K562 (cell line): ENCODE results near the gene PPM1D. TPM values are rescaled to one million over a fixed set of nuclear protein-coding genes. Genes with fewer than 3 reads are reported as not detected.

ENCODE experiments used
- ARID2 ChIP-seq: fragments of 450-650 bp; IDR thresholded peaks from 2 replicates; pipeline ENCODE4 v1.6.1; 2017; ENCODE audit warnings: antibody characterized with exemption, mild to moderate bottlenecking
- BCOR ChIP-seq: fragments of 450-650 bp; IDR thresholded peaks from 2 replicates; pipeline ENCODE4 v1.6.1; 2016
- C11orf30 ChIP-seq: fragments of 450-650 bp; IDR thresholded peaks from 2 replicates; pipeline ENCODE4 v1.6.1; 2016; ENCODE audit warnings: low read depth, mild to moderate bottlenecking
- CBX2 ChIP-seq: fragments of 200-600 bp; sonication (generic); IDR thresholded peaks from one replicate; pipeline ENCODE4 v1.6.1; 2012; ENCODE audit warnings: mild to moderate bottlenecking, low read length, inconsistent platforms; ENCODE audit not compliant: insufficient read depth, poor library complexity, severe bottlenecking
- JUNB ChIP-seq: fragments of 450-650 bp; formaldehyde crosslinking; conservative IDR thresholded peaks from 2 replicates; pipeline ENCODE4 v1.4.0; 2020; ENCODE audit warnings: mild to moderate bottlenecking
- MTA1 ChIP-seq: fragments of 450-650 bp; IDR thresholded peaks from 2 replicates; pipeline ENCODE4 v1.6.1; 2017; ENCODE audit warnings: borderline replicate concordance
- NFIC ChIP-seq: fragments of 450-650 bp; IDR thresholded peaks from 2 replicates; pipeline ENCODE4 v1.6.1; 2017; ENCODE audit warnings: mild to moderate bottlenecking, inconsistent platforms
- NONO ChIP-seq, 2 experiments: fragments of 200-400 bp in 1 of 2; fragments of 450-650 bp in 1 of 2; formaldehyde crosslinking in 1 of 2; IDR thresholded peaks; 2 replicates each; pipeline ENCODE4 v1.6.1; 2017; ENCODE audit warnings: low read depth in 2 of 2, mild to moderate bottlenecking in 2 of 2, moderate library complexity in 2 of 2, low read length in 1 of 2
- PCBP1 ChIP-seq: fragments of 200-400 bp; formaldehyde crosslinking; IDR thresholded peaks from 2 replicates; pipeline ENCODE4 v1.6.1; 2018; ENCODE audit warnings: mild to moderate bottlenecking, low read depth, low read length; ENCODE audit not compliant: poor library complexity, severe bottlenecking
- RAD21 ChIP-seq, 2 experiments: fragments of 250-450 bp in 1 of 2; fragments of 450-650 bp in 1 of 2; sonication (Bioruptor Pico) in 1 of 2; formaldehyde crosslinking in 1 of 2; IDR thresholded peaks in 1 of 2; conservative IDR thresholded peaks in 1 of 2; 2 replicates each; pipeline versions ENCODE4 v1.4.0 to v1.8.0; 2020 to 2022; ENCODE audit warnings: mild to moderate bottlenecking in 2 of 2, moderate library complexity in 1 of 2
- RBFOX2 ChIP-seq: fragments of 200-400 bp; formaldehyde crosslinking; IDR thresholded peaks from 2 replicates; pipeline ENCODE4 v1.6.1; 2017; ENCODE audit warnings: low read depth, mild to moderate bottlenecking, low read length, moderate library complexity
- RNF2 ChIP-seq: sonication (generic); IDR thresholded peaks from 2 replicates; pipeline ENCODE4 v1.6.1; 2016
- SETDB1 ChIP-seq: IDR thresholded peaks from one replicate; pipeline ENCODE4 v1.6.1; 2012; ENCODE audit warnings: low read length, control low read depth, inconsistent platforms
- TAF15 ChIP-seq: fragments of 200-400 bp; formaldehyde crosslinking; IDR thresholded peaks from 2 replicates; pipeline ENCODE4 v1.6.1; 2017; ENCODE audit warnings: mild to moderate bottlenecking, low read depth, low read length, moderate library complexity
- TCFL5 ChIP-seq: fragments of 250-450 bp; sonication (Bioruptor Pico); conservative IDR thresholded peaks from 2 replicates; pipeline ENCODE4 v1.6.1; 2021; ENCODE audit warnings: mild to moderate bottlenecking, moderate library complexity, matching md5 sums
- TRIM24 ChIP-seq, 2 experiments: fragments of 450-650 bp; IDR thresholded peaks; 2 replicates each; pipeline ENCODE4 v1.6.1; 2016
- TRIM28 ChIP-seq: fragments of 450-650 bp; IDR thresholded peaks from 2 replicates; pipeline ENCODE4 v1.6.1; 2017
- ZFP36 ChIP-seq: fragments of 150-350 bp; IDR thresholded peaks from 2 replicates; pipeline ENCODE4 v1.6.1; 2018; ENCODE audit warnings: low read length, low read depth; ENCODE audit not compliant: partially characterized antibody
- polyA plus RNA-seq, 8 experiments: library from polyadenylated mRNA; depleted of rRNA in 4 of 8; stranded (reverse) in 5 of 8; unstranded in 3 of 8; fragments of >200 nt; fragmentation: Nextera tagmentation in 2 of 8; fragmentation: Illumina TruSeq in 1 of 8; extraction: Ambion mirVana in 2 of 8; extraction: Trizol in 1 of 8; gene quantifications; 2 replicates each; pipeline versions ENCODE4 v1.2.1 to v1.2.3, GENCODE V29; 2011 to 2014; ENCODE audit warnings: inconsistent platforms in 1 of 8, missing spikeins in 1 of 8
- total RNA-seq, 7 experiments: library from RNA; depleted of rRNA in 6 of 7; stranded (reverse); fragments of >200 nt in 6 of 7; fragmentation: Illumina TruSeq in 2 of 7; extraction: Trizol in 2 of 7; gene quantifications; 2 replicates each; pipeline versions ENCODE4 v1.2.1 to v1.2.3, GENCODE V29; 2011 to 2021; ENCODE audit warnings: low replicate concordance in 1 of 7
- TF ChIP-seq, protein P1 (sequence below): sonication (generic); formaldehyde crosslinking; IDR thresholded peaks from 2 replicates; pipeline ENCODE4 v1.8.0; 2022; ENCODE audit warnings: missing genetic modification reagents, mild to moderate bottlenecking, borderline replicate concordance
- TF ChIP-seq, protein P2 (sequence below): fragments of 450-650 bp; IDR thresholded peaks from 2 replicates; pipeline ENCODE4 v1.6.1; 2018; ENCODE audit warnings: mild to moderate bottlenecking, low read depth; ENCODE audit not compliant: partially characterized antibody
- TF ChIP-seq, protein P3 (sequence below): fragments of 450-650 bp; formaldehyde crosslinking; IDR thresholded peaks from 2 replicates; pipeline ENCODE4 v1.4.0; 2020; ENCODE audit warnings: mild to moderate bottlenecking, mixed read lengths
- TF ChIP-seq, protein P4 (sequence below): sonication (generic); formaldehyde crosslinking; IDR thresholded peaks from 2 replicates; pipeline ENCODE4 v1.9.0; 2022; ENCODE audit warnings: mild to moderate bottlenecking, missing genetic modification reagents
- TF ChIP-seq, protein P5 (sequence below): fragments of 450-650 bp; conservative IDR thresholded peaks from 2 replicates; pipeline ENCODE4 v1.6.1; 2016; ENCODE audit warnings: missing genetic modification characterization, low read depth, mild to moderate bottlenecking, control low read depth, missing compliant biosample characterization

PPM1D gene
- total and polyA plus RNA-seq, 9 of the 15 experiments (the other 6 are each of a cell fraction or from before 2014, with no cell fraction given): 2.1 to 19.0 (median 7.8) TPM

DNA sequence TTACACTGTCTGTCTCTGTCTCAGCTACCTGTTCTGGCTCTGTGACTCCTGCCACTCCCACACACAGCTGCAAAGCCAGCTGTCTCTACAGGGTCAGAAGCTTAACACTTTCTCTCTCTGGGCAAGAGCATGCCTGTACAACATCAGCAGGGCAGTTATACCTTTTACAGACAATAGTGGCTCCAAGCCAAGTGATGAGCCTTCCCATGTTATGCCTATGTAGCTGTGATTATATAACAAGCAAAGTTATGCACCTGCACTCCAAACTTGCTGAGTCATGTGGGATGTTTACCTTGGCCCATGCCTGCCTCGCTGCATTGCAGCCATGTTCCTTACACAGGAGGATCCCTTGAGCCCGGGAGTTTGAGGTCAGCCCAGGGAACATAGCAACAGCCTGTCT is 42.2 kb upstream of the PPM1D start (continued):
- TF ChIP-seq TCFL5 (no peak), C11orf30 (peak; percentile 24; the same call in 1 of the 2 replicates), RBFOX2 (no peak), JUNB (CRISPR knock-in tag) (no peak), TAF15 (no peak), MTA1 (no peak), ZFP36 (peak; percentile 64), SETDB1 (no peak), BCOR (no peak), NFIC (peak; percentile 32), TRIM24 (IDR thresholded peaks at IDR 0.05) (0 out of 4 replicates have a peak, but pooled peaks of 1 of the 2 experiments have one; percentile 32), TRIM28 (peak; percentile 50; the same call in 1 of the 2 replicates), RAD21 (CRISPR knock-in tag; conservative IDR thresholded peaks at IDR 0.05 in 1 of 2, IDR thresholded peaks at IDR 0.05 in 1 of 2) (no peak), ARID2 (no peak), PCBP1 (no peak), NONO (IDR thresholded peaks at IDR 0.05; ENCODE audit: low read depth in 2 of 2, low read length in 1 of 2) (no peak), CBX2 (no peak), RNF2 (no peak)
- TF ChIP-seq, protein P1, sequence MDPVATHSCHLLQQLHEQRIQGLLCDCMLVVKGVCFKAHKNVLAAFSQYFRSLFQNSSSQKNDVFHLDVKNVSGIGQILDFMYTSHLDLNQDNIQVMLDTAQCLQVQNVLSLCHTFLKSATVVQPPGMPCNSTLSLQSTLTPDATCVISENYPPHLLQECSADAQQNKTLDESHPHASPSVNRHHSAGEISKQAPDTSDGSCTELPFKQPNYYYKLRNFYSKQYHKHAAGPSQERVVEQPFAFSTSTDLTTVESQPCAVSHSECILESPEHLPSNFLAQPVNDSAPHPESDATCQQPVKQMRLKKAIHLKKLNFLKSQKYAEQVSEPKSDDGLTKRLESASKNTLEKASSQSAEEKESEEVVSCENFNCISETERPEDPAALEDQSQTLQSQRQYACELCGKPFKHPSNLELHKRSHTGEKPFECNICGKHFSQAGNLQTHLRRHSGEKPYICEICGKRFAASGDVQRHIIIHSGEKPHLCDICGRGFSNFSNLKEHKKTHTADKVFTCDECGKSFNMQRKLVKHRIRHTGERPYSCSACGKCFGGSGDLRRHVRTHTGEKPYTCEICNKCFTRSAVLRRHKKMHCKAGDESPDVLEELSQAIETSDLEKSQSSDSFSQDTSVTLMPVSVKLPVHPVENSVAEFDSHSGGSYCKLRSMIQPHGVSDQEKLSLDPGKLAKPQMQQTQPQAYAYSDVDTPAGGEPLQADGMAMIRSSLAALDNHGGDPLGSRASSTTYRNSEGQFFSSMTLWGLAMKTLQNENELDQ: no peak
- TF ChIP-seq, protein P2, sequence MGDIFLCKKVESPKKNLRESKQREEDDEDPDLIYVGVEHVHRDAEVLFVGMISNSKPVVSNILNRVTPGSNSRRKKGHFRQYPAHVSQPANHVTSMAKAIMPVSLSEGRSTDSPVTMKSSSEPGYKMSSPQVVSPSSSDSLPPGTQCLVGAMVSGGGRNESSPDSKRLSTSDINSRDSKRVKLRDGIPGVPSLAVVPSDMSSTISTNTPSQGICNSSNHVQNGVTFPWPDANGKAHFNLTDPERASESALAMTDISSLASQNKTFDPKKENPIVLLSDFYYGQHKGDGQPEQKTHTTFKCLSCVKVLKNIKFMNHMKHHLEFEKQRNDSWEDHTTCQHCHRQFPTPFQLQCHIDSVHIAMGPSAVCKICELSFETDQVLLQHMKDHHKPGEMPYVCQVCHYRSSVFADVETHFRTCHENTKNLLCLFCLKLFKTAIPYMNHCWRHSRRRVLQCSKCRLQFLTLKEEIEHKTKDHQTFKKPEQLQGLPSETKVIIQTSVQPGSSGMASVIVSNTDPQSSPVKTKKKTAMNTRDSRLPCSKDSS: peak; percentile 28
- TF ChIP-seq, protein P3, sequence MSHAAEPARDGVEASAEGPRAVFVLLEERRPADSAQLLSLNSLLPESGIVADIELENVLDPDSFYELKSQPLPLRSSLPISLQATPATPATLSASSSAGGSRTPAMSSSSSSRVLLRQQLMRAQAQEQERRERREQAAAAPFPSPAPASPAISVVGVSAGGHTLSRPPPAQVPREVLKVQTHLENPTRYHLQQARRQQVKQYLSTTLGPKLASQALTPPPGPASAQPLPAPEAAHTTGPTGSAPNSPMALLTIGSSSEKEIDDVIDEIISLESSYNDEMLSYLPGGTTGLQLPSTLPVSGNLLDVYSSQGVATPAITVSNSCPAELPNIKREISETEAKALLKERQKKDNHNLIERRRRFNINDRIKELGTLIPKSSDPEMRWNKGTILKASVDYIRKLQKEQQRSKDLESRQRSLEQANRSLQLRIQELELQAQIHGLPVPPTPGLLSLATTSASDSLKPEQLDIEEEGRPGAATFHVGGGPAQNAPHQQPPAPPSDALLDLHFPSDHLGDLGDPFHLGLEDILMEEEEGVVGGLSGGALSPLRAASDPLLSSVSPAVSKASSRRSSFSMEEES: no peak
- TF ChIP-seq, protein P4, sequence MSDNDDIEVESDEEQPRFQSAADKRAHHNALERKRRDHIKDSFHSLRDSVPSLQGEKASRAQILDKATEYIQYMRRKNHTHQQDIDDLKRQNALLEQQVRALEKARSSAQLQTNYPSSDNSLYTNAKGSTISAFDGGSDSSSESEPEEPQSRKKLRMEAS: no peak
- TF ChIP-seq, protein P5, sequence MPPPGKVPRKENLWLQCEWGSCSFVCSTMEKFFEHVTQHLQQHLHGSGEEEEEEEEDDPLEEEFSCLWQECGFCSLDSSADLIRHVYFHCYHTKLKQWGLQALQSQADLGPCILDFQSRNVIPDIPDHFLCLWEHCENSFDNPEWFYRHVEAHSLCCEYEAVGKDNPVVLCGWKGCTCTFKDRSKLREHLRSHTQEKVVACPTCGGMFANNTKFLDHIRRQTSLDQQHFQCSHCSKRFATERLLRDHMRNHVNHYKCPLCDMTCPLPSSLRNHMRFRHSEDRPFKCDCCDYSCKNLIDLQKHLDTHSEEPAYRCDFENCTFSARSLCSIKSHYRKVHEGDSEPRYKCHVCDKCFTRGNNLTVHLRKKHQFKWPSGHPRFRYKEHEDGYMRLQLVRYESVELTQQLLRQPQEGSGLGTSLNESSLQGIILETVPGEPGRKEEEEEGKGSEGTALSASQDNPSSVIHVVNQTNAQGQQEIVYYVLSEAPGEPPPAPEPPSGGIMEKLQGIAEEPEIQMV: no peak
